IPS-18a (cell line): ENCODE data around the gene SPATA17.

Experiments
- H3K27ac ChIP-seq: one replicate; pipeline ENCODE4 v1.5.1; 2013; ENCODE audit warnings: low read length
- H3K27me3 ChIP-seq: one replicate; pipeline ENCODE4 v1.6.1; 2013; ENCODE audit warnings: mild to moderate bottlenecking, low read length; ENCODE audit not compliant: control insufficient read depth, insufficient read depth
- H3K36me3 ChIP-seq: one replicate; pipeline ENCODE4 v1.6.1; 2013; ENCODE audit warnings: low read depth, low read length; ENCODE audit not compliant: control insufficient read depth
- H3K4me1 ChIP-seq: one replicate; pipeline ENCODE4 v1.6.1; 2013; ENCODE audit warnings: low read depth, low read length; ENCODE audit not compliant: control insufficient read depth
- H3K4me3 ChIP-seq: one replicate; pipeline ENCODE4 v1.5.1; 2013; ENCODE audit warnings: low read length
- H3K9ac ChIP-seq: one replicate; pipeline ENCODE4 v1.6.1; 2013; ENCODE audit warnings: mild to moderate bottlenecking, low read length, moderate library complexity
- H3K9me3 ChIP-seq: one replicate; pipeline ENCODE4 v1.6.1; 2013; ENCODE audit warnings: low read depth, low read length; ENCODE audit not compliant: control insufficient read depth

Gene SPATA17

GRCh38 chr1:217891966-217892365 lies 260.8 kb downstream of the SPATA17 start:
- Histone ChIP-seq H3K4me1 (no peaks in the 10 kb centered on the region), H3K27ac (no peak overlapping the region), H3K27me3 (no peaks in the 10 kb centered on the region), H3K36me3 (no peaks in the 10 kb centered on the region), H3K9ac (no peak overlapping the region), H3K4me3 (no peak overlapping the region), H3K9me3 (no peaks in the 10 kb centered on the region)

- Histone ChIP-seq H3K4me3 (no peak overlapping the region), H3K27me3 (no peaks in the 10 kb centered on the region), H3K27ac (no peak overlapping the region), H3K4me1 (no peaks in the 10 kb centered on the region), H3K36me3 (no peaks in the 10 kb centered on the region), H3K9ac (no peak overlapping the region), H3K9me3 (no peaks in the 10 kb centered on the region)
Measured at GRCh38 chr1:217892750-217893149, 261.6 kb downstream of the SPATA17 start.

GRCh38 chr1:217895841-217896240 lies 264.7 kb downstream of the SPATA17 start:
- Histone ChIP-seq H3K9me3 (no peaks in the 10 kb centered on the region), H3K27ac (no peak overlapping the region), H3K27me3 (no peaks in the 10 kb centered on the region), H3K4me1 (no peaks in the 10 kb centered on the region), H3K4me3 (no peak overlapping the region), H3K36me3 (no peaks in the 10 kb centered on the region), H3K9ac (no peak overlapping the region)

GRCh38 chr1:217896490-217896889 lies 265.3 kb downstream of the SPATA17 start:
- peaks cover 2% of the 10 kb centered on the region for H3K4me1 ChIP-seq
- H3K9ac ChIP-seq, result no peak overlapping the region
- no peaks in the 10 kb centered on the region for H3K36me3 ChIP-seq
- H3K4me3 ChIP-seq, result no peak overlapping the region
- H3K9me3 ChIP-seq, result no peaks in the 10 kb centered on the region
- H3K27me3 ChIP-seq, result no peaks in the 10 kb centered on the region
- no peak overlapping the region for H3K27ac ChIP-seq

DNA sequence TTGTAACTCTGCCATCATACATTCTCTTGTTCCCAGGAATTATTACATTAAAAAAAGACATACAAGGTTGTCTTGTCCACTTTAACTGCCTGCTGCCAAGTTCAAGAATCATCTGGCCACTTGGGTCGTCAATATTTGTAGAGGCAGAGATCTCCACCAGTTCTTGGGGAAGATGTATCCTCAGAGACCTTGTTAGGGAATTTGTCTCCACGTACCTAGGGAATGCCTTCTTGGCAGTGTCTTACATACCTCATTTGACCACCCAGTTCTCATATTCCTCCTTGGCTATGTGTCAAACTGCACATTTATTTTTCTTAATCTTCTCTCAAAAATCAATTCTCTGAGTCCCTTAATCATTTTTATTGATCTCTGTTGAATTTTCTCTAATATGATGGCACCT lies 266.0 kb downstream of the SPATA17 start:
- Histone ChIP-seq H3K36me3 (no peaks in the 10 kb centered on the region), H3K9ac (no peak overlapping the region), H3K27ac (no peak overlapping the region), H3K9me3 (no peaks in the 10 kb centered on the region), H3K4me1 (peaks cover 8% of the 10 kb centered on the region), H3K27me3 (no peaks in the 10 kb centered on the region), H3K4me3 (no peak overlapping the region)

- Histone ChIP-seq H3K9ac (no peak overlapping the region), H3K27me3 (no peaks in the 10 kb centered on the region), H3K27ac (no peak overlapping the region)
Measured at GRCh38 chr1:217899614-217900013, 268.5 kb downstream of the SPATA17 start.

GRCh38 chr1:217907504-217907903 lies 276.4 kb downstream of the SPATA17 start:
- Histone ChIP-seq H3K9ac (no peak overlapping the region), H3K4me3 (no peak overlapping the region), H3K9me3 (no peaks in the 10 kb centered on the region), H3K36me3 (no peaks in the 10 kb centered on the region), H3K27ac (no peak overlapping the region), H3K4me1 (no peaks in the 10 kb centered on the region), H3K27me3 (no peaks in the 10 kb centered on the region)

More at GRCh38 chr1:217899614-217900013, 268.5 kb downstream of the SPATA17 start:
- Histone ChIP-seq H3K4me3 (no peak overlapping the region), H3K9me3 (no peaks in the 10 kb centered on the region), H3K4me1 (peaks cover 10% of the 10 kb centered on the region), H3K36me3 (no peaks in the 10 kb centered on the region)

DNA sequence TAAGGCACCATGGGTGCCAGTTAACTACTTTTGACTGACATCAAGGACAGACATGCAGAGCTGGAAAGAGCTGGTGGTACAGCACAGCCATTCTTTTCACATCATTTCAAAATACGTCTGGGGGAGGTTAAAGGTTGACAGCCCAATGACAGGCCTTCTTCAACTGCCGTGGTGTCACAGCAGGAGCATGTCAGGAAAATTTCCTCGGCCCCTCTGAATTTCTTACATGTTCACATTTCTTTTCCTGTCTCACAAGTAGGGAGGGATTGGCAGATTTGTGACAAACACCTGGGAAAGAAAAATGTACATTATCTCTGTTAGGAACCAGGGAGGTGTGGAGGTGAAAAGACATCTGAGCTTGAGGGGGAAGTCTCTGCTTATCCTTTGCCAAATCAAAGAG lies 279.1 kb downstream of the SPATA17 start:
- H3K27ac ChIP-seq, result no peak overlapping the region
- H3K9ac ChIP-seq, result no peak overlapping the region
- H3K36me3 ChIP-seq, result no peaks in the 10 kb centered on the region
- H3K4me1 ChIP-seq, result no peaks in the 10 kb centered on the region
- H3K27me3 ChIP-seq, result no peaks in the 10 kb centered on the region
- no peaks in the 10 kb centered on the region for H3K9me3 ChIP-seq
- H3K4me3 ChIP-seq, result no peak overlapping the region

GRCh38 chr1:217910791-217911320 lies 279.7 kb downstream of the SPATA17 start:
- Histone ChIP-seq H3K27ac (no peak overlapping the region), H3K27me3 (no peaks in the 10 kb centered on the region), H3K36me3 (no peaks in the 10 kb centered on the region), H3K9ac (no peak overlapping the region), H3K4me3 (no peak overlapping the region), H3K9me3 (no peaks in the 10 kb centered on the region), H3K4me1 (no peaks in the 10 kb centered on the region)

- no peaks in the 10 kb centered on the region for H3K36me3 ChIP-seq
- no peak overlapping the region for H3K9ac ChIP-seq
- no peak overlapping the region for H3K27ac ChIP-seq
- H3K4me1 ChIP-seq, result no peaks in the 10 kb centered on the region
- H3K4me3 ChIP-seq, result no peak overlapping the region
- no peaks in the 10 kb centered on the region for H3K27me3 ChIP-seq
- H3K9me3 ChIP-seq, result no peaks in the 10 kb centered on the region
Measured at GRCh38 chr1:217911908-217912307, 280.8 kb downstream of the SPATA17 start.

- no peaks in the 10 kb centered on the region for H3K4me1 ChIP-seq
- H3K9me3 ChIP-seq, result no peaks in the 10 kb centered on the region
- H3K27me3 ChIP-seq, result no peaks in the 10 kb centered on the region
- no peak overlapping the region for H3K27ac ChIP-seq
- H3K9ac ChIP-seq, result no peak overlapping the region
- H3K4me3 ChIP-seq, result no peak overlapping the region
- H3K36me3 ChIP-seq, result no peaks in the 10 kb centered on the region
Measured at GRCh38 chr1:217917281-217917887, 286.2 kb downstream of the SPATA17 start.

GRCh38 chr1:217919683-217920388 lies 288.7 kb downstream of the SPATA17 start:
- Histone ChIP-seq H3K36me3 (no peaks in the 10 kb centered on the region), H3K4me3 (no peak overlapping the region), H3K4me1 (no peaks in the 10 kb centered on the region), H3K27me3 (no peaks in the 10 kb centered on the region), H3K9me3 (no peaks in the 10 kb centered on the region), H3K27ac (no peak overlapping the region), H3K9ac (no peak overlapping the region)
